NOMO-1 (cell line): Measurements from ENCODE around the gene CHCHD3.
"Not testable (repeated sequence)": the region's sequence is repeated elsewhere in the genome, so short reads cannot be mapped to it uniquely, and the experiment has no call there.

Experiments used
- DNase-seq, 2 experiments: peaks; one replicate each; lab custom pipeline; 2025; ENCODE audit not compliant: unreplicated experiment in 2 of 2; lab: John Stamatoyannopoulos, UW

The CHCHD3 gene

GRCh38 chr7:133009426-133010252 is 72.3 kb downstream of the CHCHD3 start:
- no peak for DNase-seq

GRCh38 chr7:133007961-133008360 is 73.9 kb downstream of the CHCHD3 start:
- no peak for DNase-seq

- DNase-seq: no peak
These were observed 78.6 kb downstream of the CHCHD3 start for GRCh38 chr7:133003052-133003910.

GRCh38 chr7:133001727-133002126 is 80.2 kb downstream of the CHCHD3 start:
- no peak for DNase-seq

GRCh38 chr7:132999845-133000244 is 82.0 kb downstream of the CHCHD3 start:
- DNase-seq: no peak

- DNase-seq: no peak
These were observed 83.1 kb downstream of the CHCHD3 start for GRCh38 chr7:132998763-132999162.

GRCh38 chr7:132997505-132997904 is 84.4 kb downstream of the CHCHD3 start:
- DNase-seq: no peak

- DNase-seq: no peak
These were observed 85.2 kb downstream of the CHCHD3 start for GRCh38 chr7:132996581-132997242.

GRCh38 chr7:132993377-132994013 is 88.4 kb downstream of the CHCHD3 start:
- no peak for DNase-seq

- no peak for DNase-seq
These were observed 90.0 kb downstream of the CHCHD3 start for GRCh38 chr7:132991615-132992587.

GRCh38 chr7:132988117-132988516 is 93.8 kb downstream of the CHCHD3 start:
- DNase-seq: no peak

- no peak for DNase-seq
These were observed 101.5 kb downstream of the CHCHD3 start for GRCh38 chr7:132980402-132980801.

- no peak for DNase-seq
These were observed 102.4 kb downstream of the CHCHD3 start for GRCh38 chr7:132979524-132979923.

GRCh38 chr7:132977234-132977633 is 104.7 kb downstream of the CHCHD3 start:
- DNase-seq: no peak

- no peak for DNase-seq
These were observed 109.1 kb downstream of the CHCHD3 start for GRCh38 chr7:132972745-132973144.

GRCh38 chr7:132970257-132970656 is 111.6 kb downstream of the CHCHD3 start:
- no peak for DNase-seq

- DNase-seq: no peak
These were observed 112.4 kb downstream of the CHCHD3 start for GRCh38 chr7:132969520-132969919.

GRCh38 chr7:132967470-132967848 is 114.4 kb downstream of the CHCHD3 start:
- DNase-seq: not testable (repeated sequence)

GRCh38 chr7:132966754-132967469 is 115.0 kb downstream of the CHCHD3 start:
- DNase-seq: no peak
